Measurements from ENCODE around the gene MESP2. TPM values are rescaled to one million over a fixed set of nuclear protein-coding genes. Genes with fewer than 3 reads are reported as not detected.

Gene MESP2
- total RNA-seq, 1 experiment from 2014 or later, result 0.28 TPM

DNA sequence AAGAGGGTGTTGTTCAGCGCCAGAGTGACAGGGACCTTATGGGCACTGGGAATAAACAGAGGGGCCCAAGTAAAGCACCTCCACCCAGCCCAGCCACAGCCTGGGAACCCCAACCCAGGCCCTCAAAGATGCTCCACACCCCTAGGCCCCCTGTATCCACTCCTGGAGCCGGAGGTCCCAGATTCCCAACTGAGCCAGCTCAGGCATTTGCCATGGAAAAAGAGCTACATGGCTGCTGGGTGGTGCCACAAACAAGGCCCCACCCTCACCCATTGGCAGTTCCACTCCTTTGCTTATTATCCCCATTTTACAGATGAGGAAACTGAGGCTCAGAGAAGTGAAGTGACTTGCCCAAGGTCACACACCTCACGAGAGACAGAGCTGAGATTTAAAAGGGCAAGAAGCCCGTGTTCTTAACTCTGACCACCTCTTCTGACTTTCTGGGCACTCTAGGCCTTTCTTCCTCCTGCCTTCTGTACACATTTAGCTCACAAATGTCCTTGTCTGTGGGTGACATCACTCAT, 21.6 kb downstream of the MESP2 start:
- Histone ChIP-seq H3K27me3 (ENCODE audit: insufficient read depth, low read length) (no peaks in the 10 kb centered on the region), H2BK20ac (ENCODE audit: low read depth, low read length, poor library complexity, severe bottlenecking) (no peak overlapping the region), H4K5ac (ENCODE audit: insufficient read length, low read depth, low read length) (no peak overlapping the region), H3K23ac (ENCODE audit: insufficient read length, low read depth, low read length) (no peak overlapping the region), H3K56ac (ENCODE audit: insufficient read length, low read depth, low read length) (no peak overlapping the region), H3K23me2 (ENCODE audit: insufficient read length, low read depth, low read length, poor library complexity, severe bottlenecking) (no peaks in the 10 kb centered on the region), H3K18ac (ENCODE audit: insufficient read length, low read depth, low read length) (no peak overlapping the region), H3K4ac (ENCODE audit: low read depth, low read length) (no peak overlapping the region), H2BK15ac (ENCODE audit: low read depth, low read length) (no peak overlapping the region), H4K8ac (replicated peaks; ENCODE audit: insufficient read length, low read depth, low read length) (no peak overlapping the region), H3K4me1 (ENCODE audit: insufficient read depth, low read length) (no peaks in the 10 kb centered on the region), H4K91ac (ENCODE audit: insufficient read length, low read depth, low read length) (no peak overlapping the region), H3K9me3 (ENCODE audit: control insufficient read depth, low read depth, low read length) (no peaks in the 10 kb centered on the region), H3K4me2 (ENCODE audit: insufficient read depth, insufficient read length, low read length) (no peak overlapping the region), H2AFZ (ENCODE audit: low read length) (no peak overlapping the region), H3K79me1 (ENCODE audit: insufficient read depth, low read depth, low read length, poor library complexity, severe bottlenecking) (no peaks in the 10 kb centered on the region), H2AK5ac (ENCODE audit: insufficient read length, low read length) (no peak overlapping the region), H3K27ac (ENCODE audit: insufficient read length, low read depth, low read length) (no peak overlapping the region), H2BK12ac (ENCODE audit: insufficient read length, low read depth, low read length) (no peak overlapping the region), H3K9ac (ENCODE audit: extremely low read depth, insufficient read length, low read length) (no peak overlapping the region), H3T11ph (ENCODE audit: low read length) (no peak overlapping the region), H2BK5ac (ENCODE audit: insufficient read length, low read length) (no peak overlapping the region), H4K20me1 (ENCODE audit: control insufficient read depth, insufficient read depth, insufficient read length) (no peaks in the 10 kb centered on the region), H2BK120ac (ENCODE audit: low read depth, low read length, poor library complexity, severe bottlenecking) (no peak overlapping the region), H3K14ac (ENCODE audit: insufficient read depth, low read length) (no peak overlapping the region), H3K79me2 (ENCODE audit: insufficient read depth, low read length) (no peaks in the 10 kb centered on the region)
- Mint-ChIP-seq H3K27ac (no peak overlapping the region), H3K4me3 (no peak overlapping the region), H3K27me3 (ENCODE audit: low read depth) (peaks cover 13% of the 10 kb centered on the region), H3K4me1 (peaks cover 6 to 9% of the 10 kb centered on the region in 2 experiments; a peak in 3 of 4 replicates), H3K36me3 (ENCODE audit: insufficient read depth in 1 of 3, low read depth in 3 of 3) (no peaks in the 10 kb centered on the region; a peak in 1 of 7 replicates), H3K9me3 (no peaks in the 10 kb centered on the region)
- TF ChIP-seq, protein P1, sequence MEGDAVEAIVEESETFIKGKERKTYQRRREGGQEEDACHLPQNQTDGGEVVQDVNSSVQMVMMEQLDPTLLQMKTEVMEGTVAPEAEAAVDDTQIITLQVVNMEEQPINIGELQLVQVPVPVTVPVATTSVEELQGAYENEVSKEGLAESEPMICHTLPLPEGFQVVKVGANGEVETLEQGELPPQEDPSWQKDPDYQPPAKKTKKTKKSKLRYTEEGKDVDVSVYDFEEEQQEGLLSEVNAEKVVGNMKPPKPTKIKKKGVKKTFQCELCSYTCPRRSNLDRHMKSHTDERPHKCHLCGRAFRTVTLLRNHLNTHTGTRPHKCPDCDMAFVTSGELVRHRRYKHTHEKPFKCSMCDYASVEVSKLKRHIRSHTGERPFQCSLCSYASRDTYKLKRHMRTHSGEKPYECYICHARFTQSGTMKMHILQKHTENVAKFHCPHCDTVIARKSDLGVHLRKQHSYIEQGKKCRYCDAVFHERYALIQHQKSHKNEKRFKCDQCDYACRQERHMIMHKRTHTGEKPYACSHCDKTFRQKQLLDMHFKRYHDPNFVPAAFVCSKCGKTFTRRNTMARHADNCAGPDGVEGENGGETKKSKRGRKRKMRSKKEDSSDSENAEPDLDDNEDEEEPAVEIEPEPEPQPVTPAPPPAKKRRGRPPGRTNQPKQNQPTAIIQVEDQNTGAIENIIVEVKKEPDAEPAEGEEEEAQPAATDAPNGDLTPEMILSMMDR (conservative IDR thresholded peaks at IDR 0.05), result no peak
- no peak for DNase-seq
- no CpG with 5 or more reads among the region's 4 CpGs for WGBS (ENCODE audit: extremely low coverage, insufficient read length, low lambda C conversion rate)
